ENCODE data around the gene SPRY2. TPM values are rescaled to one million over a fixed set of nuclear protein-coding genes. Genes with fewer than 3 reads are reported as not detected.
A peak's percentile ranks its signal among the peaks of the same experiment; 100 is the strongest.
"Not testable (repeated sequence)": the region's sequence is repeated elsewhere in the genome, so short reads cannot be mapped to it uniquely, and the experiment has no call there.

The SPRY2 gene
- total RNA-seq, 2 donors from 2014 or later: 33.1 to 38.9 TPM

DNA sequence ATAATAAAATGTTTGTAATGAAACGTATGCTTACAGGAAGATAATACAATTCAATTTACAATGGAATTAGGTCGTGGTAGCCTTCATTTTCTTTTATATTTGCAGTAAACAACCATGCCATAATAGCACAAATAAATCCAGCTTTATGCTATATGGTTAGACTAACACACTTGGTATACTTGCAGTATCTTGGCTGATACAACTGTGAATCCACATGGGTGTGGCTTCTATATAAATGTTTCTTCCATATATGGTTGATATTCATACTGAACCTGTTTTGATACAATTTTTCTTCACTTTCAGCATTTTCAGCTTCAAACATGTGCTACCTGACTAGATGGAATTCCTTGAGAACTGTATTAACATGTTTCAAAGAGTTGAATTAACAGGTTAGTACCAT lies 20.4 kb upstream of the SPRY2 start:
- Histone ChIP-seq H3K4me1 (peaks cover 0 to 10% of the 10 kb centered on the region in 2 donors), H3K27me3 (no peaks in the 10 kb centered on the region), H3K9me3 (no peaks in the 10 kb centered on the region), H3K36me3 (no peaks in the 10 kb centered on the region), H3K4me3 (no peak overlapping the region), H3K27ac (peak overlapping the region in 1 of 2 donors; percentile 2)
- DNase-seq (ENCODE audit: low spot score): no peak
- TF ChIP-seq, protein P1, sequence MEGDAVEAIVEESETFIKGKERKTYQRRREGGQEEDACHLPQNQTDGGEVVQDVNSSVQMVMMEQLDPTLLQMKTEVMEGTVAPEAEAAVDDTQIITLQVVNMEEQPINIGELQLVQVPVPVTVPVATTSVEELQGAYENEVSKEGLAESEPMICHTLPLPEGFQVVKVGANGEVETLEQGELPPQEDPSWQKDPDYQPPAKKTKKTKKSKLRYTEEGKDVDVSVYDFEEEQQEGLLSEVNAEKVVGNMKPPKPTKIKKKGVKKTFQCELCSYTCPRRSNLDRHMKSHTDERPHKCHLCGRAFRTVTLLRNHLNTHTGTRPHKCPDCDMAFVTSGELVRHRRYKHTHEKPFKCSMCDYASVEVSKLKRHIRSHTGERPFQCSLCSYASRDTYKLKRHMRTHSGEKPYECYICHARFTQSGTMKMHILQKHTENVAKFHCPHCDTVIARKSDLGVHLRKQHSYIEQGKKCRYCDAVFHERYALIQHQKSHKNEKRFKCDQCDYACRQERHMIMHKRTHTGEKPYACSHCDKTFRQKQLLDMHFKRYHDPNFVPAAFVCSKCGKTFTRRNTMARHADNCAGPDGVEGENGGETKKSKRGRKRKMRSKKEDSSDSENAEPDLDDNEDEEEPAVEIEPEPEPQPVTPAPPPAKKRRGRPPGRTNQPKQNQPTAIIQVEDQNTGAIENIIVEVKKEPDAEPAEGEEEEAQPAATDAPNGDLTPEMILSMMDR (IDR thresholded peaks at IDR 0.05): no peak

DNA sequence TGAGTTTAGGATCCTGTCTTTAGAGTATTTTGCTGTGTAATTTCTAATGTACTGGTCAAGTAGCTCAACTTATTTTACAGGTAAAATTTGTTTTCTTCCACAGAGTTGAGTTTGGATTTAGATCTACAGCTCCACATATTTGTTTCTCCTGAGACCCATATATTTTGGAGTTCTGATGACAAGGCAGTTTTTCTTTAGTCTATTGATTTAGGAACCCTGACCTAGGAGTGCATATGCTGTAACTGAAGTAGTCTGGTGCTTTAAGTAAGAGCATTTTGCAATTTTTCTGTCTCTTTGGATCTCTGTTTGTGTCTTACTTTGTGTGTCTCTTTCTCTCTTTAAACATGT lies 19.5 kb upstream of the SPRY2 start:
- Histone ChIP-seq H3K27me3 (no peaks in the 10 kb centered on the region), H3K4me1 (peaks cover 0 to 10% of the 10 kb centered on the region in 2 donors), H3K4me3 (no peak overlapping the region), H3K36me3 (no peaks in the 10 kb centered on the region), H3K9me3 (no peaks in the 10 kb centered on the region), H3K27ac (peak overlapping the region in 1 of 2 donors; percentile 36)
- TF ChIP-seq, protein P1 (IDR thresholded peaks at IDR 0.05): no peak
- no peak for DNase-seq (ENCODE audit: low spot score)

DNA sequence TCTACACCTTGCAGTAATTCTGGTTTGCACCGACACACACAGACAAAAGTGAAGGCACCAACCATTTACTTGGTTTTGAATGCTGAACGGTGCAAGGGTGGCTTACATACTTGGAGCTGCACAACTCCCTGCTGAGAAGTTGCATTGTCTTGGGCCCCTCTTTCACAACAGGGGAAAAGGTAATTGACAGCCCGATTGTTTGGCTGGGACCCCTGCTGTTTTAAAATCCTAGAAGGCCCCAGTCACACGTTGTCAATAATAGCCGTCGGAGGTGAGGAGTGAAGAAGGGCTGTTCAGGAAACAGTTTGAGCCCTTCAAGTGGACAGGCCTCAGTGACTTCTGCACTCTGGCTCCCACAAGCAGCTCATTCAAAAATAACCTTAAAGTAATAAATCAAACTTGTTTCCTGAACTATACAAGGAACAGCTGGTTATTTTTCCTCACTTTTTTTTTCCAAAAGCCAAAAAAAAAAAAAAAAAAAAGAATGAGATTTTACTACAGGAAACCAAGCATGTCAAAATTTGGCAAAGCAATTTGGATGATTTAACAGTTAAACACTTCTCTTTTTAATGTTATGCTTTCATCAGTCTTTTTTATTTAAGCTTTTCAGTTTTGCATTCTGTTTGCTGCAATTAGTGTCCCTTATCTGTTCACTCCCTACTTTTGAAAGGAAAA lies 19.0 kb upstream of the SPRY2 start:
- Histone ChIP-seq H3K9me3 (no peaks in the 10 kb centered on the region), H3K36me3 (no peaks in the 10 kb centered on the region), H3K4me1 (peaks cover 0 to 10% of the 10 kb centered on the region in 2 donors), H3K4me3 (no peak overlapping the region), H3K27ac (peak overlapping the region in 1 of 2 donors; percentile 36), H3K27me3 (no peaks in the 10 kb centered on the region)
- TF ChIP-seq, protein P1 (IDR thresholded peaks at IDR 0.05): no peak
- DNase-seq (ENCODE audit: low spot score): no peak

DNA sequence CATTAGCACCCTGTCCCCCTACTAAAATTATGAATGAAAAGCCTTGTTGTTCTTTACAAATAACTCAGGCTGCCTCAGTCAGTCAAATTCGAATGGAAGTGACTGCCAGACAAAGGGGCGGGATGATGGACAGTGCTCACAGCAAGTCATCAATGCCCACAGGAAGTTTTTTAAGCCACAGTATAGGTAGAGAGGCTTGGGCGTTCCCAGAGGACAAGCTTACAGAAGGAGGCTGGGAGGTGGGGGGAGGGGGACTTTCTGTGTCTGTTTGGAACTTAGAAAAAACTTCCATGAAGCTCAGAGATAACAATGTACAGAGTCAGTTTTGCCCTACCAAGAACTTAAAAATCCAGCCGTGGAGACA lies 18.5 kb upstream of the SPRY2 start:
- no peak for DNase-seq (ENCODE audit: low spot score)
- no peaks in the 10 kb centered on the region for H3K9me3 ChIP-seq
- H3K27ac ChIP-seq: peak overlapping the region in 1 of 2 donors; percentile 36
- H3K36me3 ChIP-seq: no peaks in the 10 kb centered on the region
- H3K4me1 ChIP-seq: peaks cover 0 to 10% of the 10 kb centered on the region in 2 donors
- TF ChIP-seq, protein P1 (IDR thresholded peaks at IDR 0.05): no peak
- no peaks in the 10 kb centered on the region for H3K27me3 ChIP-seq
- H3K4me3 ChIP-seq: no peak overlapping the region

DNA sequence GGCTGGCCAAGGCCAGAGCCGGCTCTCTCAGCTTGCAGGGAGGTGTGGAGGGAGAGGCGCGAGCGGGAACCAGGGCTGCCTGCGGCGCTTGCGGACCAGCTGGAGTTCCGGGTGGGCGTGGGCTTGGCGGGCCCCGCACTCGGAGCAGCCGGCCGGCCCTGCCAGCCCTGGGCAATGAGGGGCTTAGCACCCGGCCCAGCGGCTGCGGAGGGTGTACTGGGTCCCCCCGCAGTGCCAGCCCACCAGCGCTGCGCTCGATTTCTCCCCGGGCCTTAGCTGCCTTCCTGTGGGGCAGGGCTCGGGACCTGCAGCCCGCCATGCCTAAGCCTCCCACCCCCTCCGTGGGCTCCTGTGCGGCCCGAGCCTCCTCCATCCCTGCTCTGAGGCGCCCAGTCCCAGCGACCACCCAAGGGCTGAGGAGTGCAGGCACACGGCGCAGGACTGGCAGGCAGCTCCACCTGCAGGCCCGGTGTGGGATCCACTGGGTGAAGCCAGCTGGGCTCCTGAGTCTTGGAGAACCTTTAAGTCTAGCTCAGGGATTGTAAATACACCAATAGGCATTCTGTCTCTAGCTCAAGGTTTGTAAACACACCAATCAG lies 14.7 kb upstream of the SPRY2 start:
- H3K9me3 ChIP-seq; H3K4me1 ChIP-seq; H3K27me3 ChIP-seq; H3K36me3 ChIP-seq; H3K27ac ChIP-seq; DNase-seq (ENCODE audit: low spot score); H3K4me3 ChIP-seq: not testable (repeated sequence)

DNA sequence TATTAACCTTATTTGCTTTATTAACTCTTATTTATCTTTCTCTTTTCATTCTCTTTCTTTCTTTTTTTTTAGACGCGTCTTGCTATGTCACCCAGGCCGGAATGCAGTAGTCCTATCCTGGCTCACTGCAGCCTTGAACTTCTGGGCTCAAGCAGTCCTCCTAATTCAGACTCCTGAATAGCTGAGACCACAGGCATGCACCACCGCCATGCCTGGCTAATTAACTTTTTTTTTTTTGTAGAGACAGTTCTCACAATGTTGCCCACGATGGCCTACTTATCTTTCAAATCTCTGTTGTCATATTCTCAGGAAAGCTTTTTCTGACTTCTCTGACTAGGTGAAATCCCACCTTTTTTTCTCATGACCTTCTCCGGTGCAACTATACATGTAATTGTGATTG lies 7.8 kb upstream of the SPRY2 start:
- no peak for DNase-seq (ENCODE audit: low spot score)
- H3K4me3 ChIP-seq: no peak overlapping the region

More for the DNA sequence above, 7.8 kb upstream of the SPRY2 start:
- H3K4me1 ChIP-seq: peaks cover 0 to 12% of the 10 kb centered on the region in 2 donors
- no peak overlapping the region for H3K27ac ChIP-seq
- TF ChIP-seq, protein P1 (IDR thresholded peaks at IDR 0.05): no peak
- H3K27me3 ChIP-seq: no peaks in the 10 kb centered on the region
- H3K9me3 ChIP-seq: no peaks in the 10 kb centered on the region
- H3K36me3 ChIP-seq: no peaks in the 10 kb centered on the region

Data from right atrium auricular region (tissue), 2 donors.